Fibroblast of pulmonary artery (primary cell): ENCODE results near the gene RASSF5.
A peak's percentile ranks its signal among the peaks of the same experiment; 100 is the strongest.

Experiments
- DNase-seq: peaks from one replicate; pipeline ENCODE4 v3.0.0-alpha.2; 2010; ENCODE audit warnings: low read depth
- H3K4me3 ChIP-seq: replicated peaks from 2 replicates; pipeline ENCODE4 v1.5.1; 2011; ENCODE audit warnings: low read depth, mild to moderate bottlenecking, control low read depth, low read length, moderate library complexity
- CTCF ChIP-seq: IDR thresholded peaks from 2 replicates; pipeline ENCODE4 v1.5.1; 2011; ENCODE audit warnings: mild to moderate bottlenecking, control low read depth, low read length, inconsistent platforms; ENCODE audit errors: missing control alignments

RASSF5 gene

GRCh38 chr1:206581571-206581981 lies 74.2 kb downstream of the RASSF5 start:
- TF ChIP-seq CTCF = no peak
- DNase-seq = no peak
- no peak overlapping the region for H3K4me3 ChIP-seq

- DNase-seq = no peak
- no peak overlapping the region for H3K4me3 ChIP-seq
- TF ChIP-seq CTCF = no peak
Observed at GRCh38 chr1:206582537-206582936, 75.2 kb downstream of the RASSF5 start.

- no peak for DNase-seq
- H3K4me3 ChIP-seq = no peak overlapping the region
- no peak for TF ChIP-seq CTCF
Observed at GRCh38 chr1:206582971-206583706, 75.8 kb downstream of the RASSF5 start.

- DNase-seq = peak; percentile 80
- no peak overlapping the region for H3K4me3 ChIP-seq
- peak; percentile 97 for TF ChIP-seq CTCF
Observed at GRCh38 chr1:206583707-206584648, 76.6 kb downstream of the RASSF5 start.

- DNase-seq = no peak
- no peak overlapping the region for H3K4me3 ChIP-seq
- TF ChIP-seq CTCF = no peak
Observed at GRCh38 chr1:206584683-206585082, 77.4 kb downstream of the RASSF5 start.

- no peak for DNase-seq
- TF ChIP-seq CTCF = no peak
- no peak overlapping the region for H3K4me3 ChIP-seq
Observed at GRCh38 chr1:206586501-206587445, 79.4 kb downstream of the RASSF5 start.
